ENCODE results near the gene DHCR24. TPM values are rescaled to one million over a fixed set of nuclear protein-coding genes. Genes with fewer than 3 reads are reported as not detected.

Gene DHCR24
- total and polyA plus RNA-seq, 2 of the 13 experiments (the other 11 are each of a cell fraction or from before 2014, with no cell fraction given): 374 to 448 TPM

- no peaks in the 10 kb centered on the region for H4K20me1 ChIP-seq (ENCODE audit: insufficient read depth, low read length)
- H3K4me1 ChIP-seq (ENCODE audit: insufficient read depth, low read length): peaks cover 13% of the 10 kb centered on the region
- DNase-seq (ENCODE audit: low spot score) (no peak), FAIRE-seq (no peak), ATAC-seq (no peak)
- H3K27me3 ChIP-seq (ENCODE audit: control insufficient read depth in 1 of 2, insufficient read depth in 2 of 2, low read length in 2 of 2): peaks cover 6 to 48% of the 10 kb centered on the region in 2 experiments; a peak in 4 of 5 replicates
- no peak overlapping the region for H3K4me2 ChIP-seq (ENCODE audit: low read depth, low read length)
- H3K4me3 ChIP-seq (replicated peaks in 1 of 3; ENCODE audit: insufficient read depth in 1 of 3, low read depth in 2 of 3, low read length in 3 of 3): no peak overlapping the region
- no peaks in the 10 kb centered on the region for H3K9me3 ChIP-seq (ENCODE audit: low read length)
- no TSS peak for BruUV-seq (replicated peaks)
- in situ Hi-C loops (cut with HindIII; ENCODE audit: extremely low pct_ligation_motif_present, low pct_unique_long_range_greater_than_20kb): loop anchor here (10.0 kb wide), 1 partner anchor 178 kb away; the partner anchor contains the start of gene BSND
- ChIA-PET POLR2A (no interaction called here), CTCF (ENCODE audit: low intra/inter-chr PET ratio, low total read pairs) (no interaction called here)
- H3K36me3 ChIP-seq (replicated peaks in 1 of 2; ENCODE audit: control insufficient read depth in 1 of 2, insufficient read depth in 2 of 2, low read length in 2 of 2): no peaks in the 10 kb centered on the region
- intact Hi-C loops (cut with micrococcal nuclease; ENCODE audit: unreplicated experiment): no loop called here
- no peak overlapping the region for H3K9ac ChIP-seq (ENCODE audit: insufficient read depth, low read depth, low read length)
- TF ChIP-seq ZNF280B (CRISPR knock-in tag; IDR thresholded peaks at IDR 0.05; ENCODE audit: borderline replicate concordance): no peak
- no peak overlapping the region for H2AFZ ChIP-seq (ENCODE audit: low read length)
- no peaks in the 10 kb centered on the region for H3K79me2 ChIP-seq (ENCODE audit: insufficient read depth, low read length)
- 76% methylated on average over 6 of the region's 13 CpGs for WGBS (ENCODE audit: low lambda C conversion rate)
- no peak overlapping the region for H3K27ac ChIP-seq (ENCODE audit: extremely low read length, insufficient read depth, low read length)
Observed at GRCh38 chr1:54816951-54817350, 70.0 kb downstream of the DHCR24 start.

- CTCF ChIA-PET (ENCODE audit: low intra/inter-chr PET ratio, low total read pairs): no interaction called here
- POLR2A ChIA-PET: interaction anchor here (0.6 kb wide), 1 partner anchor 680 kb away, joined by 3 read pairs; no protein-coding TSS in a partner anchor
- no peaks in the 10 kb centered on the region for H3K79me2 ChIP-seq (ENCODE audit: insufficient read depth, low read length)
Observed at GRCh38 chr1:54816130-54816529, 70.9 kb downstream of the DHCR24 start.

More at GRCh38 chr1:54816130-54816529, 70.9 kb downstream of the DHCR24 start:
- FAIRE-seq (no peak), DNase-seq (ENCODE audit: low spot score) (no peak), ATAC-seq (no peak)
- WGBS (ENCODE audit: low lambda C conversion rate): 0% methylated on average over 3 of the region's 6 CpGs
- Histone ChIP-seq H4K20me1 (ENCODE audit: insufficient read depth, low read length) (no peaks in the 10 kb centered on the region), H3K4me2 (ENCODE audit: low read depth, low read length) (no peak overlapping the region), H3K27ac (ENCODE audit: extremely low read length, insufficient read depth, low read length) (no peak overlapping the region), H3K36me3 (replicated peaks in 1 of 2; ENCODE audit: control insufficient read depth in 1 of 2, insufficient read depth in 2 of 2, low read length in 2 of 2) (no peaks in the 10 kb centered on the region), H3K9ac (ENCODE audit: insufficient read depth, low read depth, low read length) (no peak overlapping the region), H3K27me3 (ENCODE audit: control insufficient read depth in 1 of 2, insufficient read depth in 2 of 2, low read length in 2 of 2) (peaks cover 6 to 51% of the 10 kb centered on the region in 2 experiments; a peak in 4 of 5 replicates), H3K4me1 (ENCODE audit: insufficient read depth, low read length) (peaks cover 15% of the 10 kb centered on the region), H3K9me3 (ENCODE audit: low read length) (no peaks in the 10 kb centered on the region), H3K4me3 (replicated peaks in 1 of 3; ENCODE audit: insufficient read depth in 1 of 3, low read depth in 2 of 3, low read length in 3 of 3) (no peak overlapping the region), H2AFZ (ENCODE audit: low read length) (no peak overlapping the region)
- in situ Hi-C loops (cut with HindIII; ENCODE audit: extremely low pct_ligation_motif_present, low pct_unique_long_range_greater_than_20kb): loop anchor here (10.0 kb wide), 1 partner anchor 179 kb away; the partner anchor contains the start of gene BSND
- no TSS peak for BruUV-seq (replicated peaks)
- TF ChIP-seq GTF3A (CRISPR knock-in tag; conservative IDR thresholded peaks at IDR 0.05): no peak
- intact Hi-C loops (cut with micrococcal nuclease; ENCODE audit: unreplicated experiment): no loop called here

Measured in HepG2 (cell line).